ENCODE data around the gene GSN.

Gene GSN

GRCh38 chr9:121294866-121295661 is 27.1 kb downstream of the GSN start:
- Histone ChIP-seq H3K27ac (ENCODE audit: low read depth, low read length) (peak overlapping the region; percentile 95), H3K9me3 (ENCODE audit: low read length) (no peaks in the 10 kb centered on the region), H3K4me1 (ENCODE audit: insufficient read depth, low read length) (peaks cover 81% of the 10 kb centered on the region), H3K4me3 (ENCODE audit: low read depth in 1 of 2, low read length in 2 of 2) (peak overlapping the region in 1 of 2 donors; percentile 4), H3K36me3 (ENCODE audit: insufficient read depth, low read length) (peaks cover 17% of the 10 kb centered on the region), H3K9ac (ENCODE audit: low read length) (peak overlapping the region; percentile 29), H3K27me3 (ENCODE audit: control insufficient read depth in 1 of 2, insufficient read depth in 2 of 2, low read length in 2 of 2) (no peaks in the 10 kb centered on the region)

GRCh38 chr9:121295662-121296191 is 27.8 kb downstream of the GSN start:
- Histone ChIP-seq H3K9ac (ENCODE audit: low read length) (peak overlapping the region; percentile 29), H3K4me3 (ENCODE audit: low read depth in 1 of 2, low read length in 2 of 2) (peak overlapping the region in 1 of 2 donors; percentile 4)

GRCh38 chr9:121296213-121297127 is 28.5 kb downstream of the GSN start:
- Histone ChIP-seq H3K27me3 (ENCODE audit: control insufficient read depth in 1 of 2, insufficient read depth in 2 of 2, low read length in 2 of 2) (no peaks in the 10 kb centered on the region), H3K4me1 (ENCODE audit: insufficient read depth, low read length) (peaks cover 87% of the 10 kb centered on the region), H3K36me3 (ENCODE audit: insufficient read depth, low read length) (peaks cover 17% of the 10 kb centered on the region), H3K9me3 (ENCODE audit: low read length) (no peaks in the 10 kb centered on the region), H3K9ac (ENCODE audit: low read length) (peak overlapping the region; percentile 29), H3K4me3 (ENCODE audit: low read depth in 1 of 2, low read length in 2 of 2) (peak overlapping the region in 1 of 2 donors; percentile 21), H3K27ac (ENCODE audit: low read depth, low read length) (peak overlapping the region; percentile 95)

More at GRCh38 chr9:121295662-121296191, 27.8 kb downstream of the GSN start:
- peak overlapping the region; percentile 95 for H3K27ac ChIP-seq (ENCODE audit: low read depth, low read length)
- no peaks in the 10 kb centered on the region for H3K9me3 ChIP-seq (ENCODE audit: low read length)
- peaks cover 17% of the 10 kb centered on the region for H3K36me3 ChIP-seq (ENCODE audit: insufficient read depth, low read length)
- peaks cover 82% of the 10 kb centered on the region for H3K4me1 ChIP-seq (ENCODE audit: insufficient read depth, low read length)
- no peaks in the 10 kb centered on the region for H3K27me3 ChIP-seq (ENCODE audit: control insufficient read depth in 1 of 2, insufficient read depth in 2 of 2, low read length in 2 of 2)

- Histone ChIP-seq H3K4me3 (ENCODE audit: low read depth in 1 of 2, low read length in 2 of 2) (no peak overlapping the region), H3K27me3 (ENCODE audit: control insufficient read depth in 1 of 2, insufficient read depth in 2 of 2, low read length in 2 of 2) (no peaks in the 10 kb centered on the region), H3K27ac (ENCODE audit: low read depth, low read length) (peak overlapping the region; percentile 95), H3K36me3 (ENCODE audit: insufficient read depth, low read length) (peaks cover 21% of the 10 kb centered on the region), H3K4me1 (ENCODE audit: insufficient read depth, low read length) (peaks cover 89% of the 10 kb centered on the region), H3K9me3 (ENCODE audit: low read length) (no peaks in the 10 kb centered on the region), H3K9ac (ENCODE audit: low read length) (peak overlapping the region; percentile 2)
These were observed 29.4 kb downstream of the GSN start for GRCh38 chr9:121297389-121297788.

- H3K27ac ChIP-seq (ENCODE audit: low read depth, low read length) = peak overlapping the region; percentile 95
- no peaks in the 10 kb centered on the region for H3K27me3 ChIP-seq (ENCODE audit: control insufficient read depth in 1 of 2, insufficient read depth in 2 of 2, low read length in 2 of 2)
- peak overlapping the region; percentile 37 for H3K9ac ChIP-seq (ENCODE audit: low read length)
- peaks cover 89% of the 10 kb centered on the region for H3K4me1 ChIP-seq (ENCODE audit: insufficient read depth, low read length)
- peaks cover 21% of the 10 kb centered on the region for H3K36me3 ChIP-seq (ENCODE audit: insufficient read depth, low read length)
- H3K4me3 ChIP-seq (ENCODE audit: low read depth in 1 of 2, low read length in 2 of 2) = peak overlapping the region in 1 of 2 donors; percentile 69
- H3K9me3 ChIP-seq (ENCODE audit: low read length) = no peaks in the 10 kb centered on the region
These were observed 30.1 kb downstream of the GSN start for GRCh38 chr9:121298016-121298538.

GRCh38 chr9:121298689-121299466 is 30.9 kb downstream of the GSN start:
- no peaks in the 10 kb centered on the region for H3K9me3 ChIP-seq (ENCODE audit: low read length)
- H3K9ac ChIP-seq (ENCODE audit: low read length) = peak overlapping the region; percentile 37
- H3K27ac ChIP-seq (ENCODE audit: low read depth, low read length) = peak overlapping the region; percentile 95
- peaks cover 28% of the 10 kb centered on the region for H3K36me3 ChIP-seq (ENCODE audit: insufficient read depth, low read length)
- H3K27me3 ChIP-seq (ENCODE audit: control insufficient read depth in 1 of 2, insufficient read depth in 2 of 2, low read length in 2 of 2) = no peaks in the 10 kb centered on the region
- H3K4me1 ChIP-seq (ENCODE audit: insufficient read depth, low read length) = peaks cover 89% of the 10 kb centered on the region
- peak overlapping the region; percentile 66 to 69 for H3K4me3 ChIP-seq (ENCODE audit: low read depth in 1 of 2, low read length in 2 of 2)

- H3K27me3 ChIP-seq (ENCODE audit: control insufficient read depth in 1 of 2, insufficient read depth in 2 of 2, low read length in 2 of 2) = no peaks in the 10 kb centered on the region
- H3K4me1 ChIP-seq (ENCODE audit: insufficient read depth, low read length) = peaks cover 89% of the 10 kb centered on the region
- H3K36me3 ChIP-seq (ENCODE audit: insufficient read depth, low read length) = peaks cover 36% of the 10 kb centered on the region
- peak overlapping the region; percentile 95 for H3K27ac ChIP-seq (ENCODE audit: low read depth, low read length)
- peak overlapping the region; percentile 66 to 69 for H3K4me3 ChIP-seq (ENCODE audit: low read depth in 1 of 2, low read length in 2 of 2)
- peak overlapping the region; percentile 88 for H3K9ac ChIP-seq (ENCODE audit: low read length)
- no peaks in the 10 kb centered on the region for H3K9me3 ChIP-seq (ENCODE audit: low read length)
These were observed 31.7 kb downstream of the GSN start for GRCh38 chr9:121299467-121300282.

- no peaks in the 10 kb centered on the region for H3K27me3 ChIP-seq (ENCODE audit: control insufficient read depth in 1 of 2, insufficient read depth in 2 of 2, low read length in 2 of 2)
- peaks cover 89% of the 10 kb centered on the region for H3K4me1 ChIP-seq (ENCODE audit: insufficient read depth, low read length)
- no peaks in the 10 kb centered on the region for H3K9me3 ChIP-seq (ENCODE audit: low read length)
- peak overlapping the region; percentile 66 to 69 for H3K4me3 ChIP-seq (ENCODE audit: low read depth in 1 of 2, low read length in 2 of 2)
- peak overlapping the region; percentile 95 for H3K27ac ChIP-seq (ENCODE audit: low read depth, low read length)
- H3K36me3 ChIP-seq (ENCODE audit: insufficient read depth, low read length) = peaks cover 45% of the 10 kb centered on the region
- peak overlapping the region; percentile 88 for H3K9ac ChIP-seq (ENCODE audit: low read length)
These were observed 32.5 kb downstream of the GSN start for GRCh38 chr9:121300283-121301119.

GRCh38 chr9:121301881-121302286 is 33.9 kb downstream of the GSN start:
- H3K27ac ChIP-seq (ENCODE audit: low read depth, low read length) = peak overlapping the region; percentile 65

More at GRCh38 chr9:121301881-121302286, 33.9 kb downstream of the GSN start:
- peaks cover 50% of the 10 kb centered on the region for H3K36me3 ChIP-seq (ENCODE audit: insufficient read depth, low read length)
- peak overlapping the region in 1 of 2 donors; percentile 46 for H3K4me3 ChIP-seq (ENCODE audit: low read depth in 1 of 2, low read length in 2 of 2)
- H3K27me3 ChIP-seq (ENCODE audit: control insufficient read depth in 1 of 2, insufficient read depth in 2 of 2, low read length in 2 of 2) = no peaks in the 10 kb centered on the region
- no peaks in the 10 kb centered on the region for H3K9me3 ChIP-seq (ENCODE audit: low read length)
- H3K4me1 ChIP-seq (ENCODE audit: insufficient read depth, low read length) = peaks cover 85% of the 10 kb centered on the region
- H3K9ac ChIP-seq (ENCODE audit: low read length) = peak overlapping the region; percentile 32

All from muscle layer of colon (tissue), 2 donors.